H1 (cell line): ENCODE results near the gene POLDIP2. TPM values are rescaled to one million over a fixed set of nuclear protein-coding genes. Genes with fewer than 3 reads are reported as not detected.

Experiments used
- CTCF ChIA-PET: fragments of 300-600 bp; sonication (Branson Sonifier 250); formaldehyde crosslinking; loops from one replicate; lab custom pipeline; 2021; ENCODE audit not compliant: partially characterized antibody; lab: Charles Lee
- POLR2A ChIA-PET: fragments of 300-600 bp; sonication (Branson Sonifier 250); formaldehyde crosslinking; loops from one replicate; lab custom pipeline; 2021; ENCODE audit warnings: inconsistent platforms; ENCODE audit not compliant: partially characterized antibody; lab: Charles Lee
- DNase-seq, 2 experiments: peaks; one replicate each; pipeline versions ENCODE4 v3.0.0 to v3.0.0-alpha.2; 2010 to 2022; ENCODE audit warnings: low spot score in 2 of 2, low read depth in 1 of 2, mixed read lengths in 1 of 2
- FAIRE-seq: peaks from 2 replicates; lab custom pipeline; 2011; peaks lifted over from hg19 to GRCh38; lab: Jason Lieb, UNC
- H2AFZ ChIP-seq: 2 replicates; pipeline ENCODE4 v1.8.1; 2012; ENCODE audit warnings: low read length, inconsistent platforms
- H2AK5ac ChIP-seq: 2 replicates; pipeline ENCODE4 v1.6.1; 2013; ENCODE audit warnings: low read depth, low read length
- H2BK120ac ChIP-seq: replicated peaks from 2 replicates; pipeline ENCODE3; 2013; ENCODE audit warnings: low read depth, low read length, inconsistent platforms
- H2BK12ac ChIP-seq: 2 replicates; pipeline ENCODE4 v1.6.1; 2013; ENCODE audit warnings: low read depth, low read length
- H2BK15ac ChIP-seq: 2 replicates; pipeline ENCODE4 v1.6.1; 2013; ENCODE audit warnings: low read length
- H2BK20ac ChIP-seq: 2 replicates; pipeline ENCODE4 v1.6.1; 2013; ENCODE audit warnings: low read length
- H2BK5ac ChIP-seq: 2 replicates; pipeline ENCODE4 v1.6.1; 2013; ENCODE audit warnings: low read depth, low read length
- H3K14ac ChIP-seq: 2 replicates; pipeline ENCODE4 v1.6.1; 2013; ENCODE audit warnings: inconsistent platforms; ENCODE audit not compliant: insufficient read length
- H3K18ac ChIP-seq: 2 replicates; pipeline ENCODE4 v1.6.1; 2013; ENCODE audit warnings: low read length; ENCODE audit errors: extremely low read depth
- H3K23ac ChIP-seq: 2 replicates; pipeline ENCODE4 v1.6.1; 2013; ENCODE audit warnings: inconsistent platforms; ENCODE audit not compliant: insufficient read length
- H3K23me2 ChIP-seq: 2 replicates; pipeline ENCODE4 v1.6.1; 2013; ENCODE audit warnings: low read depth, low read length
- H3K27ac ChIP-seq: 2 replicates; pipeline ENCODE4 v1.6.1; 2011; ENCODE audit warnings: low read depth, low read length, inconsistent platforms
- H3K27me3 ChIP-seq, 4 experiments: replicated peaks in 1 of 4; 1 replicate in 1 of 4; 2 replicates in 3 of 4; pipeline versions ENCODE4 v1.6.1 to v1.8.1; 2011 to 2013; ENCODE audit warnings: low read length in 3 of 4, mild to moderate bottlenecking in 3 of 4, inconsistent platforms in 2 of 4, mixed read lengths in 2 of 4, moderate library complexity in 1 of 4; ENCODE audit not compliant: control insufficient read depth in 3 of 4, insufficient read depth in 3 of 4; ENCODE audit errors: extremely low read depth in 1 of 4
- H3K36me3 ChIP-seq, 4 experiments: 2 replicates each; pipeline versions ENCODE4 v1.6.1 to v1.8.1; 2011 to 2013; ENCODE audit warnings: mild to moderate bottlenecking in 4 of 4, low read length in 3 of 4, moderate library complexity in 2 of 4, control low read depth in 1 of 4, inconsistent platforms in 1 of 4; ENCODE audit not compliant: insufficient read depth in 4 of 4, control insufficient read depth in 2 of 4
- H3K4ac ChIP-seq: replicated peaks from 2 replicates; pipeline ENCODE3; 2013; ENCODE audit warnings: low read length, low read depth, mixed read lengths, inconsistent platforms; ENCODE audit not compliant: insufficient read length
- H3K4me1 ChIP-seq, 4 experiments: replicated peaks in 1 of 4; 1 replicate in 1 of 4; 2 replicates in 3 of 4; pipeline versions ENCODE4 v1.6.1 to v1.8.1; 2011 to 2013; ENCODE audit warnings: low read length in 3 of 4, inconsistent platforms in 2 of 4, mixed read lengths in 1 of 4; ENCODE audit not compliant: insufficient read depth in 4 of 4, control insufficient read depth in 3 of 4
- H3K4me2 ChIP-seq, 2 experiments: 2 replicates each; pipeline versions ENCODE4 v1.6.1 to v1.8.1; 2011 to 2013; ENCODE audit warnings: low read depth in 2 of 2, low read length in 2 of 2, control low read depth in 1 of 2, inconsistent platforms in 1 of 2, mild to moderate bottlenecking in 1 of 2; ENCODE audit not compliant: insufficient read depth in 1 of 2
- H3K4me3 ChIP-seq, 4 experiments: fragments of 200-600, 300-600 bp in 1 of 4; sonication (generic), shearing (Covaris generic), sonication (Bioruptor Twin) in 1 of 4; 2 replicates each; pipeline versions ENCODE4 v1.5.1 to v1.8.1; 2011 to 2016; ENCODE audit warnings: low read length in 4 of 4, low read depth in 3 of 4, control low read depth in 2 of 4, inconsistent platforms in 2 of 4, mild to moderate bottlenecking in 2 of 4, mixed read lengths in 1 of 4, moderate library complexity in 1 of 4; ENCODE audit not compliant: insufficient read depth in 2 of 4; ENCODE audit errors: extremely low read depth in 1 of 4
- H3K56ac ChIP-seq: replicated peaks from 2 replicates; pipeline ENCODE3; 2013; ENCODE audit warnings: low read depth, mild to moderate bottlenecking, mixed read lengths, low read length, inconsistent platforms; ENCODE audit not compliant: insufficient read length
- H3K79me1 ChIP-seq: 2 replicates; pipeline ENCODE4 v1.6.1; 2013; ENCODE audit warnings: low read depth, low read length, control low read depth
- H3K79me2 ChIP-seq, 2 experiments: 2 replicates each; pipeline versions ENCODE4 v1.6.1 to v1.8.1; 2012 to 2013; ENCODE audit warnings: low read length in 2 of 2, mild to moderate bottlenecking in 2 of 2, inconsistent platforms in 1 of 2; ENCODE audit not compliant: insufficient read depth in 2 of 2, control insufficient read depth in 1 of 2
- H3K9ac ChIP-seq, 4 experiments: replicated peaks in 1 of 4; 1 replicate in 1 of 4; 2 replicates in 3 of 4; pipeline versions ENCODE4 v1.6.1 to v1.8.1; 2011 to 2013; ENCODE audit warnings: low read depth in 3 of 4, low read length in 3 of 4, control low read depth in 2 of 4, mild to moderate bottlenecking in 2 of 4, moderate library complexity in 2 of 4, inconsistent platforms in 1 of 4; ENCODE audit errors: extremely low read depth in 1 of 4
- H3K9me3 ChIP-seq, 2 experiments: 2 replicates each; pipeline versions ENCODE4 v1.6.1 to v1.8.1; 2012 to 2013; ENCODE audit warnings: mild to moderate bottlenecking in 2 of 2, moderate library complexity in 2 of 2, control low read depth in 1 of 2, inconsistent platforms in 1 of 2, low read depth in 1 of 2, low read length in 1 of 2, mixed read lengths in 1 of 2; ENCODE audit not compliant: insufficient read depth in 2 of 2
- H4K20me1 ChIP-seq, 2 experiments: replicated peaks in 1 of 2; 2 replicates each; pipeline versions ENCODE3 to v1.8.1; 2011 to 2013; ENCODE audit warnings: inconsistent platforms in 2 of 2, low read length in 2 of 2, mild to moderate bottlenecking in 1 of 2; ENCODE audit not compliant: insufficient read depth in 2 of 2, control insufficient read depth in 1 of 2
- H4K5ac ChIP-seq: 2 replicates; pipeline ENCODE4 v1.6.1; 2013; ENCODE audit warnings: low read length, low read depth, mixed read lengths, inconsistent platforms; ENCODE audit not compliant: insufficient read length
- H4K8ac ChIP-seq: 2 replicates; pipeline ENCODE4 v1.8.0; 2013; ENCODE audit warnings: mild to moderate bottlenecking, moderate library complexity, low read length, inconsistent platforms; ENCODE audit not compliant: insufficient read depth; ENCODE audit errors: extremely low read depth
- H4K91ac ChIP-seq: replicated peaks from 2 replicates; pipeline ENCODE3; 2013; ENCODE audit warnings: low read length, mixed read lengths, inconsistent platforms; ENCODE audit not compliant: insufficient read length
- EGR1 ChIP-seq: IDR thresholded peaks from 2 replicates; pipeline ENCODE4 v1.6.1; 2011; ENCODE audit warnings: low read depth, low read length, borderline replicate concordance
- FOSL1 ChIP-seq: IDR thresholded peaks from 2 replicates; pipeline ENCODE4 v1.6.1; 2011; ENCODE audit warnings: mild to moderate bottlenecking, low read depth, low read length, moderate library complexity; ENCODE audit not compliant: insufficient read depth
- GABPA ChIP-seq: IDR thresholded peaks from 2 replicates; pipeline ENCODE4 v1.6.1; 2011; ENCODE audit warnings: mild to moderate bottlenecking, low read length, moderate library complexity, borderline replicate concordance; ENCODE audit not compliant: insufficient read depth
- GTF2F1 ChIP-seq: IDR thresholded peaks from 2 replicates; pipeline ENCODE4 v1.6.1; 2012; ENCODE audit warnings: low read depth, low read length, improper control_type of control experiment, borderline replicate concordance
- HDAC6 ChIP-seq: IDR thresholded peaks from one replicate; pipeline ENCODE4 v1.7.1; 2012; ENCODE audit warnings: low read depth, mild to moderate bottlenecking, inconsistent platforms, low read length, moderate library complexity
- POLR2AphosphoS5 ChIP-seq: IDR thresholded peaks from 2 replicates; pipeline ENCODE4 v1.6.1; 2011; ENCODE audit warnings: low read depth, low read length
- RXRA ChIP-seq: IDR thresholded peaks from 2 replicates; pipeline ENCODE4 v1.6.1; 2011; ENCODE audit warnings: low read depth, mild to moderate bottlenecking, low read length, moderate library complexity; ENCODE audit not compliant: insufficient read depth
- SIRT6 ChIP-seq: IDR thresholded peaks from one replicate; pipeline ENCODE4 v1.7.1; 2012; ENCODE audit warnings: low read length, inconsistent platforms
- SP1 ChIP-seq: IDR thresholded peaks from 2 replicates; pipeline ENCODE4 v1.6.1; 2011; ENCODE audit warnings: low read depth, low read length
- WGBS, 2 experiments: shearing (Covaris generic) in 1 of 2; methylation state at CpG; one replicate each; pipeline versions ENCODE4 v1.1.6 to v1.1.7; 2013 to 2015; ENCODE audit warnings: low lambda C conversion rate in 2 of 2, mixed read lengths in 2 of 2, inconsistent platforms in 1 of 2, low coverage in 1 of 2, missing lambda C conversion rate in 1 of 2; ENCODE audit not compliant: insufficient replicate concordance in 2 of 2, insufficient coverage in 1 of 2, insufficient read length in 1 of 2; ENCODE audit errors: extremely low coverage in 1 of 2, missing lambda C conversion rate in 1 of 2; 5-methylcytosine and 5-hydroxymethylcytosine counted together
- polyA plus RNA-seq, 7 experiments: library from polyadenylated mRNA; depleted of rRNA in 3 of 7; stranded (reverse) in 5 of 7; unstranded in 2 of 7; fragments of >200 nt in 5 of 7; fragments of 200-250 nt in 2 of 7; gene quantifications; 1 replicate in 5 of 7; 2 replicates in 1 of 7; 4 replicates in 1 of 7; pipeline versions ENCODE4 v1.2.1 to v1.2.3, GENCODE V29; 2011 to 2013; ENCODE audit warnings: missing spikeins in 2 of 7, mixed read lengths in 2 of 7
- total RNA-seq: library from RNA; stranded (reverse); fragmentation: NEBNext Ultra II Directional; extraction: Animal tissue kit (Norgen Biotek cat#: 25700); gene quantifications from 2 replicates; pipeline ENCODE4 v1.2.1, GENCODE V29; 2021
- TF ChIP-seq, protein P1 (sequence below): IDR thresholded peaks from 2 replicates; pipeline ENCODE4 v1.6.1; 2011; ENCODE audit warnings: low read length, improper control_type of control experiment
- TF ChIP-seq, protein P2 (sequence below): IDR thresholded peaks from 2 replicates; pipeline ENCODE4 v1.6.1; 2012; ENCODE audit warnings: inconsistent platforms
- TF ChIP-seq, protein P3 (sequence below): IDR thresholded peaks from 2 replicates; pipeline ENCODE4 v1.6.1; 2011; ENCODE audit warnings: low read depth, mild to moderate bottlenecking, low read length; ENCODE audit not compliant: insufficient read depth

POLDIP2 gene
- total and polyA plus RNA-seq, 2 of the 8 experiments (the other 6 are each of a cell fraction or from before 2014, with no cell fraction given): 74.0 to 76.1 TPM

DNA sequence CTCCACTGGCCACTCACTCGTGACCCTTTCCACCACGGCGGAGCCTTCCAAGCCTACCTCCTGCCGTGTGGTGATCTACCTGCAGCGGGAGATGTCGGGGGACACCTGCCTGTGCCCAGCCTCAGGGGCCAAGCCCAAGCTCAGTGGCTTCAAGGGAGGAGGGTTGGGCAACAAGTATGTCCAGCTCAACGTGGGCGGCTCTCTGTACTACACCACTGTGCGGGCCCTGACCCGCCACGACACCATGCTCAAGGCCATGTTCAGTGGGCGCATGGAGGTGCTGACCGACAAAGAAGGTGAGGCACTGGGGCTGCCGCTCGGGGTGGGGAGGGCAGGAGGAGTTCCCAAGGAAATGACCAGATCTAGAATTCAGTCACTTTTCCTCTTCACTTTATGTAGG lies 17.9 kb downstream of the POLDIP2 start:
- H3K9ac ChIP-seq: no peak overlapping the region
- H2BK20ac ChIP-seq: no peak overlapping the region
- no peak overlapping the region for H3K18ac ChIP-seq
- WGBS, 2 experiments: 90% methylated on average over 15 of the region's 15 CpGs; no CpG with 5 or more reads in 1 of the 2 experiments
- H3K4me3 ChIP-seq: no peak overlapping the region
- no peak overlapping the region for H2AFZ ChIP-seq
- H4K8ac ChIP-seq: no peak overlapping the region
- no peak overlapping the region for H4K5ac ChIP-seq
- H3K23ac ChIP-seq: no peak overlapping the region
- FAIRE-seq: no peak
- no peaks in the 10 kb centered on the region for H3K9me3 ChIP-seq
- ChIA-PET CTCF (interaction anchor here (0.9 kb wide), 1 partner anchor 446 kb away, joined by 3 read pairs; the partner anchor contains the start of gene LYRM9), POLR2A (interaction anchor here (0.7 to 1.7 kb wide), 5 partner anchors 9 to 504 kb away, joined by 3 to 5 read pairs (median 4); partner anchors contain the start of gene POLDIP2)
- DNase-seq: no peak
- no peak overlapping the region for H2BK5ac ChIP-seq
- peaks cover 10% of the 10 kb centered on the region; the same call in 1 of the 2 replicates for H3K23me2 ChIP-seq
- H3K36me3 ChIP-seq: peaks cover 4 to 20% (median 13%) of the 10 kb centered on the region in 4 experiments; a peak in 7 of 8 replicates
- no peak overlapping the region for H2AK5ac ChIP-seq
- no peaks in the 10 kb centered on the region for H3K27me3 ChIP-seq
- no peak overlapping the region for H3K27ac ChIP-seq
- H3K56ac ChIP-seq: no peak overlapping the region
- no peak overlapping the region for H3K4ac ChIP-seq
- no peak overlapping the region for H2BK15ac ChIP-seq
- no peak overlapping the region for H3K4me2 ChIP-seq
- no peak overlapping the region for H4K91ac ChIP-seq
- peaks cover 0 to 9% of the 10 kb centered on the region in 2 experiments; a peak in 2 of 4 replicates for H3K79me2 ChIP-seq
- H2BK12ac ChIP-seq: no peak overlapping the region
- TF ChIP-seq HDAC6 (no peak), EGR1 (no peak), SP1 (no peak), GABPA (no peak), POLR2AphosphoS5 (no peak), FOSL1 (no peak), RXRA (no peak), GTF2F1 (no peak), SIRT6 (no peak)
- TF ChIP-seq, protein P1, sequence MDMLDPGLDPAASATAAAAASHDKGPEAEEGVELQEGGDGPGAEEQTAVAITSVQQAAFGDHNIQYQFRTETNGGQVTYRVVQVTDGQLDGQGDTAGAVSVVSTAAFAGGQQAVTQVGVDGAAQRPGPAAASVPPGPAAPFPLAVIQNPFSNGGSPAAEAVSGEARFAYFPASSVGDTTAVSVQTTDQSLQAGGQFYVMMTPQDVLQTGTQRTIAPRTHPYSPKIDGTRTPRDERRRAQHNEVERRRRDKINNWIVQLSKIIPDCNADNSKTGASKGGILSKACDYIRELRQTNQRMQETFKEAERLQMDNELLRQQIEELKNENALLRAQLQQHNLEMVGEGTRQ: no peak
- TF ChIP-seq, protein P2, sequence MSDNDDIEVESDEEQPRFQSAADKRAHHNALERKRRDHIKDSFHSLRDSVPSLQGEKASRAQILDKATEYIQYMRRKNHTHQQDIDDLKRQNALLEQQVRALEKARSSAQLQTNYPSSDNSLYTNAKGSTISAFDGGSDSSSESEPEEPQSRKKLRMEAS: no peak
- TF ChIP-seq, protein P3, sequence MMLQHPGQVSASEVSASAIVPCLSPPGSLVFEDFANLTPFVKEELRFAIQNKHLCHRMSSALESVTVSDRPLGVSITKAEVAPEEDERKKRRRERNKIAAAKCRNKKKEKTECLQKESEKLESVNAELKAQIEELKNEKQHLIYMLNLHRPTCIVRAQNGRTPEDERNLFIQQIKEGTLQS: no peak
- H3K79me1 ChIP-seq: peaks cover 12% of the 10 kb centered on the region
- H4K20me1 ChIP-seq: peaks cover 2 to 5% of the 10 kb centered on the region in 2 experiments
- no peak overlapping the region for H3K14ac ChIP-seq
- H2BK120ac ChIP-seq: no peak overlapping the region
- peaks cover 0 to 9% (median 6%) of the 10 kb centered on the region in 4 experiments; a peak in 6 of 7 replicates for H3K4me1 ChIP-seq
